Right atrium auricular region (tissue), 2 donors: Measurements from ENCODE around the gene WDR64. TPM values are rescaled to one million over a fixed set of nuclear protein-coding genes. Genes with fewer than 3 reads are reported as not detected.

Experiments
- DNase-seq: peaks from one replicate; pipeline ENCODE4 v3.0.0-alpha.2; 2019; ENCODE audit warnings: low spot score
- H3K27ac ChIP-seq, 2 donors: fragments of 200-600 bp; sonication (generic); 1 replicate in 1 of 2; 2 replicates in 1 of 2; pipeline ENCODE4 v1.5.1; 2016 to 2019
- H3K27me3 ChIP-seq, 2 donors: fragments of 200-600 bp; sonication (generic); one replicate each; pipeline versions ENCODE4 v1.5.1 to v1.6.0; 2017 to 2019
- H3K36me3 ChIP-seq: fragments of 200-600 bp; sonication (generic); one replicate; pipeline ENCODE4 v1.5.1; 2016
- H3K4me1 ChIP-seq, 2 donors: fragments of 200-600 bp; sonication (generic); one replicate each; pipeline versions ENCODE4 v1.5.1 to v1.6.0; 2017 to 2019
- H3K4me3 ChIP-seq, 2 donors: fragments of 200-600 bp; sonication (generic); 1 replicate in 1 of 2; 2 replicates in 1 of 2; pipeline ENCODE4 v1.5.1; 2017 to 2019; ENCODE audit warnings: mild to moderate bottlenecking in 1 of 2, moderate library complexity in 1 of 2
- H3K9me3 ChIP-seq, 2 donors: fragments of 200-600 bp; sonication (generic); one replicate each; pipeline ENCODE4 v1.5.1; 2019
- total RNA-seq, 2 donors: library from RNA; depleted of rRNA; stranded (reverse); fragments of >200 nt; gene quantifications; one replicate each; pipeline ENCODE4 v1.1.0, GENCODE V29; 2016
- TF ChIP-seq, protein P1 (sequence below), 2 donors: fragments of 200-600 bp; sonication (generic); IDR thresholded peaks; one replicate each; pipeline ENCODE4 v1.5.1; 2019; ENCODE audit warnings: antibody characterized with exemption in 2 of 2

WDR64 gene
- total RNA-seq, 2 donors from 2014 or later, result not detected

DNA sequence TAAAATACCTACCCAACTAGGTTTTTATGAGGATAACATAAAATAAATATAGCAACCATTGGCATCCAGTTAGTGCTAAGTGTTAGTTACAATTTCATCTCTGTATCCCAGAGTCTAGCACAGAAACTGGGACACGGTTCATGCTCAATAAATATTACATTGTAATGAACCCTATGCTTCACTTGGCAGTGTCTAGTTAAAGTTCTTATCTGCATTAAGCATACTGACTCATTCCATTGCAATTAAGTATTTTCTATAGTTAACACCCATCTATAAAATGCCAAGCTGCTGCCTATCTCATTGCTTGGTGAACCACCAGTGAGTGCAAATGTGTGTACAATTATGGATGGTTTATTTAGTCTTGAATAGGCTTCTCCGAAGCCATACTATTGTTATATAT, 27.1 kb upstream of the WDR64 start:
- Histone ChIP-seq H3K9me3 (no peaks in the 10 kb centered on the region), H3K36me3 (no peaks in the 10 kb centered on the region), H3K4me3 (no peak overlapping the region), H3K27ac (no peak overlapping the region), H3K4me1 (no peaks in the 10 kb centered on the region), H3K27me3 (no peaks in the 10 kb centered on the region)
- DNase-seq, result no peak
- TF ChIP-seq, protein P1, sequence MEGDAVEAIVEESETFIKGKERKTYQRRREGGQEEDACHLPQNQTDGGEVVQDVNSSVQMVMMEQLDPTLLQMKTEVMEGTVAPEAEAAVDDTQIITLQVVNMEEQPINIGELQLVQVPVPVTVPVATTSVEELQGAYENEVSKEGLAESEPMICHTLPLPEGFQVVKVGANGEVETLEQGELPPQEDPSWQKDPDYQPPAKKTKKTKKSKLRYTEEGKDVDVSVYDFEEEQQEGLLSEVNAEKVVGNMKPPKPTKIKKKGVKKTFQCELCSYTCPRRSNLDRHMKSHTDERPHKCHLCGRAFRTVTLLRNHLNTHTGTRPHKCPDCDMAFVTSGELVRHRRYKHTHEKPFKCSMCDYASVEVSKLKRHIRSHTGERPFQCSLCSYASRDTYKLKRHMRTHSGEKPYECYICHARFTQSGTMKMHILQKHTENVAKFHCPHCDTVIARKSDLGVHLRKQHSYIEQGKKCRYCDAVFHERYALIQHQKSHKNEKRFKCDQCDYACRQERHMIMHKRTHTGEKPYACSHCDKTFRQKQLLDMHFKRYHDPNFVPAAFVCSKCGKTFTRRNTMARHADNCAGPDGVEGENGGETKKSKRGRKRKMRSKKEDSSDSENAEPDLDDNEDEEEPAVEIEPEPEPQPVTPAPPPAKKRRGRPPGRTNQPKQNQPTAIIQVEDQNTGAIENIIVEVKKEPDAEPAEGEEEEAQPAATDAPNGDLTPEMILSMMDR (IDR thresholded peaks at IDR 0.05), result no peak

DNA sequence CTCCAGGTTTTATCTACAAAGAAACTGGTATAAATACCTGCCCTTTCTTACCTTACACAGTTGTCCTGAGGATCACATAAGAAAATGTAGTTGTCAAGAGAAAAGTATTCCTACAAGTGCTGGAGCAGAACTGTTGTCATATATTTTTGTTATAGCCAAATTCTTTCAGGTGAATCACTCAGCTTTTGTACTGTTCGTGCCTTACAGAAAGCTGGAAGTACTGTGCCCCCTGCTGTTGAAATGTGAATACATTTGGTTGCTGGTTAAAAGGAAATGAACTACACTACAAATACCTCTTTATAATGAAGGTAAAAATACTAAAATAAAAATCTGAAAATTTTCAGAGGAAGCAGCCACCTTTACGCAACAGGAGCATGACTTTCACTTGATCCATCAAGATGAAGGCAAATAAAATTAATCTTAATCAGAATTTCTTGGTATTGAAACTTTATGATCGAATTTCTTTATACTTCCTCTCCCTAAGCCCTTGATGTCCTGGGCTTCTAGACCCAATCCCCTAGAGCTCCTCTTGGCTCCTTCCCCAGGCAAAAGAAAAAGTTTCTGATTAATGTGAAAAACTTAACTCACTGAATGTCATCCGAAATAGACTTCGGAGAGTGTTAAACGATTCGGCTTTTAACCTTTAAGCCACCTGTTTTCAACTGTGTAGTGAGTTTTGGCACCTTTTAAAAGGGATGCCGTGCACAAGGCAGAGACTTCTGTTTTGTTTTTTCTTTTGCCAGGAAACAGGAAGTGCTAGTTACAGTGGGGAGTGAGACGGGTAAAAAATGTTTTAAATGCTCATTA, 24.4 kb upstream of the WDR64 start:
- H3K4me1 ChIP-seq, result no peaks in the 10 kb centered on the region
- no peaks in the 10 kb centered on the region for H3K36me3 ChIP-seq
- no peaks in the 10 kb centered on the region for H3K9me3 ChIP-seq
- no peak overlapping the region for H3K27ac ChIP-seq
- no peaks in the 10 kb centered on the region for H3K27me3 ChIP-seq
- no peak for DNase-seq
- no peak overlapping the region for H3K4me3 ChIP-seq
- TF ChIP-seq, protein P1 (IDR thresholded peaks at IDR 0.05), result peak in 1 of 2 donors; percentile 63

DNA sequence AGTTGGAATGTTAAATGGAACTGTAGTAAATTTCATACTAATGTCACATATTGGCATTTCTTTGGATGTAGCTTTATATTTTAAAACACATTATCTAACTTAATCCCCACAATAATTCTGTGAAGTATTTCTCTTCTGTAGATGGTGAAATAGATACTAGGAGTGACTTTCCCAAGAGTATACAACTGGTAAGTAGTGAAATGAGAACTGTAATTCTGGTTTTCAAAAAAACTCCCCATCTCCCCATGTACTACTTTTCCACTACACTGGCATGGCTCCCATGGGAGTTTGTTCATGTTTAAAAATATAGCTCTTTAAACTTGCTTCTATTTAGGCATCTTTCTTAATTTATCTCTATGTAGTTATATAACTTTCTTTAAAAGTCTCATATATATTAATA, 22.1 kb upstream of the WDR64 start:
- no peak overlapping the region for H3K4me3 ChIP-seq
- H3K27ac ChIP-seq, result no peak overlapping the region
- no peaks in the 10 kb centered on the region for H3K27me3 ChIP-seq
- no peaks in the 10 kb centered on the region for H3K9me3 ChIP-seq
- TF ChIP-seq, protein P1 (IDR thresholded peaks at IDR 0.05), result no peak
- no peaks in the 10 kb centered on the region for H3K4me1 ChIP-seq
- H3K36me3 ChIP-seq, result no peaks in the 10 kb centered on the region
- no peak for DNase-seq

DNA sequence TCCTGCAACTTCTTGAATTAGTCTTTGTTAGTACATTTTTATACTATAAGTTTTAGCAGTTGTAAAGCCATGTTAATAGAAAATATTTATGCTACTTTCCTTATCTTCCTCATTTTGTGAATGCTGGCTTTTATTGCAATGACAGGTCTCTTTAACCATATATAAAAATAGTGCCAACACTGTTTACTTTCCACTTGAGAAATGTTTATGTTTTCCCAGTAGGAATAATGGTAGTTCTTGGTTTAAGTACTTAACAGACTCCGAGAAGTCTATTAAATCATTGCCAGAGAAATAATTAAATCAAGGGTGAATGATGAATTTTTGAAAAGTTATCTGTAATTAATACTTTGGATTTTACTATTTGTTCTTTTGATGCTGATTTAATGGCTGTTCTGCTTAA, 21.6 kb upstream of the WDR64 start:
- DNase-seq, result no peak
- Histone ChIP-seq H3K9me3 (no peaks in the 10 kb centered on the region), H3K36me3 (no peaks in the 10 kb centered on the region)

DNA sequence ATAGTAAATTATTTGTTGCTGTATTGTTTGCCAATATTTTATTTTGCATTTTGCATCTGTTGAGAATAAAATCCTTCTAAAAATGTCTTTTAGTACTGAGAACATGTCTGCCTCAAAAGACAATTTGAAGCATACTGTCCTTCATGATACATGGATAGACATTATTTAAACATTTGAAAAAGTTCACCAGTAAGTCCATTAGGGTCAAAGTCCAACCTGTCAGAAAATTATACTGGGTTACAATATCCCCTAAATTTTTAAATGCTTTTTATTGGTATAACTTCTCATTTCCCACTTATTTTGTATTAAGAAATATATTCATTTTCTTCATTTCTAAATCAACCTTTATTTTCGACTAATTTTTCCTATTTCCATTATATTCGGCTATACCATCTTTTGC, 21.2 kb upstream of the WDR64 start:
- Histone ChIP-seq H3K27ac (no peak overlapping the region), H3K27me3 (no peaks in the 10 kb centered on the region), H3K9me3 (no peaks in the 10 kb centered on the region), H3K4me1 (no peaks in the 10 kb centered on the region), H3K4me3 (no peak overlapping the region), H3K36me3 (no peaks in the 10 kb centered on the region)
- DNase-seq, result no peak
- TF ChIP-seq, protein P1 (IDR thresholded peaks at IDR 0.05), result no peak

More for the DNA sequence above, 21.6 kb upstream of the WDR64 start:
- no peaks in the 10 kb centered on the region for H3K4me1 ChIP-seq
- TF ChIP-seq, protein P1 (IDR thresholded peaks at IDR 0.05), result no peak
- H3K27ac ChIP-seq, result no peak overlapping the region
- H3K4me3 ChIP-seq, result no peak overlapping the region
- H3K27me3 ChIP-seq, result no peaks in the 10 kb centered on the region

DNA sequence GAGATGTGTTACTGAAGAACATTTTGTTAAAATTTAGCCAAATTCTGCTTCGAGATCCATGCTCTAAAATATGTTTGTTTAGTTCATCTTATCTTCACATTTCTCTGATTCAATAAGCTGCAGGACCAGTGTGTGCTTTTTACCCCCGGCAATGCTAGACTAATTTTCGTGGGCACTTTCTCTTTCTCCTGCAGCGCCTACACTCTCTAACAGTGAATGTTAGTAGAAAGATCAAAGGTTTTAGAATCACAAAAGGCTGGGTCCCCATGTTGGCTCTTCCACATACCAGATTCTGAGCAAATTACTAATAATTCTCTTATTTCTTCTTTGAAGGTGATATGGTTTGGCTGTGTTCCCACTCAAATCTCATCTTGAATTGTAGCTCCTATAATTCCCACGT, 20.4 kb upstream of the WDR64 start:
- TF ChIP-seq, protein P1 (IDR thresholded peaks at IDR 0.05), result no peak
- Histone ChIP-seq H3K27ac (no peak overlapping the region), H3K9me3 (no peaks in the 10 kb centered on the region), H3K4me1 (no peaks in the 10 kb centered on the region), H3K36me3 (no peaks in the 10 kb centered on the region), H3K27me3 (no peaks in the 10 kb centered on the region), H3K4me3 (no peak overlapping the region)
- no peak for DNase-seq
